C4-2B (cell line): ENCODE data around the gene SLC11A1.

Source experiments
- CTCF ChIP-seq: fragments of 450-650 bp; conservative IDR thresholded peaks from 2 replicates; pipeline ENCODE4 v1.5.1; 2017; ENCODE audit warnings: mild to moderate bottlenecking
- ZFX ChIP-seq: fragments of 450-650 bp; IDR thresholded peaks from 2 replicates; pipeline ENCODE4 v1.6.1; 2017

GRCh38 chr2:218405086-218405745 lies 23.1 kb downstream of the SLC11A1 start:
- TF ChIP-seq CTCF (no peak), ZFX (no peak)
